ENCODE data around the gene LYZL6.

LYZL6 gene

DNA sequence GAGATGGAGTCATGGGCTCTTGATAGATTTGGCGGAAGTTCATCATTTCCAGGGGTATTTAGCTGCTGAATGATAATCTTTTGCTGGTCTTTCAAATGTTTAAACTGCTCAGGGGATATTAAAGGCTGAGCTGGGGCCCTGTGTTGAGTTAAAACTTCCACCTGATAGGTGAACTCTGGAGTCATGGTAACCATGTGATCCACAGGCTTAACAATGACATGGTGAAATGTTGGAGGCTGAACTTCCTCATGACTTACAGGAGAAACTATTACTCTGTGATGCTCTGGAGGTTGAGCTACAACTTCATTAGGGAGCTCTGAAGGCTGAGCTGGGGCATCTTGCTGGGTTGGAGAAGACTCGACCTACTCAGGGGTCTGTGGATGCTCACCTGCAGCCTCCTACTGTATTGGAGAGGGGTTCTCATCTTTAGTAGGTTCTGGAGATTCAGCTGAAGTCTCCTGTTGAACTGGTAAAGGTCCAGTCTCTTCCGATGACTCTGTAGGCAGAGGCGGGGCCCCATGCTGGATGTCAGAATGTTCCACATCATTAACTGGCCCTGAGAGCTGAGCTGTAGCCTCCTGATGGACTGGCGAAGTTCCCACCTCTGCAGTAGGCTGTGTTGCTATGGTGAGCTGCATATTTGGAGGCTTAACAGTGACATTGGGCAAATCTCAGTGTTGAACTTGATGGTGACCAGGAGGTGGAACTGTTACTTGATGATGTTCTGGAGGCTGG is 37.2 kb downstream of the LYZL6 start:
- Mint-ChIP-seq H3K9me3 (peaks cover 4% of the 10 kb centered on the region), H3K4me1 (peaks cover 17% of the 10 kb centered on the region), H3K4me3 (no peak overlapping the region), H3K27me3 (ENCODE audit: low read depth) (peaks cover 6% of the 10 kb centered on the region), H3K36me3 (ENCODE audit: low read depth) (no peaks in the 10 kb centered on the region), H3K27ac (no peak overlapping the region)
- TF ChIP-seq, protein P1, sequence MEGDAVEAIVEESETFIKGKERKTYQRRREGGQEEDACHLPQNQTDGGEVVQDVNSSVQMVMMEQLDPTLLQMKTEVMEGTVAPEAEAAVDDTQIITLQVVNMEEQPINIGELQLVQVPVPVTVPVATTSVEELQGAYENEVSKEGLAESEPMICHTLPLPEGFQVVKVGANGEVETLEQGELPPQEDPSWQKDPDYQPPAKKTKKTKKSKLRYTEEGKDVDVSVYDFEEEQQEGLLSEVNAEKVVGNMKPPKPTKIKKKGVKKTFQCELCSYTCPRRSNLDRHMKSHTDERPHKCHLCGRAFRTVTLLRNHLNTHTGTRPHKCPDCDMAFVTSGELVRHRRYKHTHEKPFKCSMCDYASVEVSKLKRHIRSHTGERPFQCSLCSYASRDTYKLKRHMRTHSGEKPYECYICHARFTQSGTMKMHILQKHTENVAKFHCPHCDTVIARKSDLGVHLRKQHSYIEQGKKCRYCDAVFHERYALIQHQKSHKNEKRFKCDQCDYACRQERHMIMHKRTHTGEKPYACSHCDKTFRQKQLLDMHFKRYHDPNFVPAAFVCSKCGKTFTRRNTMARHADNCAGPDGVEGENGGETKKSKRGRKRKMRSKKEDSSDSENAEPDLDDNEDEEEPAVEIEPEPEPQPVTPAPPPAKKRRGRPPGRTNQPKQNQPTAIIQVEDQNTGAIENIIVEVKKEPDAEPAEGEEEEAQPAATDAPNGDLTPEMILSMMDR (IDR thresholded peaks at IDR 0.05; ENCODE audit: unreplicated experiment in 3 of 3), result no peak

DNA sequence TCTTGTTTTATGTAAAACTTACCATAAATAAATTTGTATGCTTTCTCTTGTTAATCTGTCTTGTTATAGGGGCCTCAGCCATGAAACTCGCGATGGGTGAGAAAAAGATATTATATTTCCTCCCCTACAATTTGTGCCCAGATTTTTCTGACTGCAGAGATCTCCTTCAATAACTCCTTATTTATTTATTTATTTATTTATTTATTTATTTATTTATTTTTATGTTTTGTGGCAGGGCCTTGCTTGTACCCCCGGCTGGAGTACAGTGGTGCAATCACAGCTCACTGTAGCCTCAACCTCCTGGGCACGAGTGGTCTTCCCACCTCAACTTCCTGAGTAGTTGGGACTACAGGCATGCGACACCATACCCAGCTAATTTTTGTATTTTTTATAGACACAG is 40.1 kb downstream of the LYZL6 start:
- TF ChIP-seq, protein P1 (IDR thresholded peaks at IDR 0.05; ENCODE audit: unreplicated experiment in 3 of 3), result no peak

DNA sequence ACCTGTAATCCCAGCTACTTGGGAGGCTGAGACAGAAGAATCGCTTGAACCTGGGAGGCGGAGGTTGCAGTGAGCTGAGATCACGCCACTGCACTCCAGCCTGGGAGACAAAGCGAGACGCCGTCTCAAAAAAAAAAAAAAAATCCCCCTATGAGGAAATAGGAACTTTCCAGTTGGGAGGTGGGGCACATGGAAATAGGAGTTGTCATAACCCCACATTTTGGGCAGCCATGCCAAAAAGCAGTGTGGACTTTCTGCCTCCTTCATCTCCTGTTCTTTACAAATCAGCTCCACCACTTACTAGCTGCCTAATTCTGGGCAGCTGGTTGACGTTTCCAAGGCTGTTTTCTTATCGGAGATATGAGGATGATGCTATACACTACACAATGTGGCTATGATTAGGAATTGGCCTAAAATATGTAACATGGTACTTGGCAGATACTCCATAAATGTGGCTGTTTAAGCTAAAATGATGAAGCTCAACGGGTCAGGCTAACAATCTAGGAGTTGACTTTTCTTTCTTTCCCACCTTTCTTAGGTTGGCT is 41.8 kb downstream of the LYZL6 start:
- H3K27me3 Mint-ChIP-seq (ENCODE audit: low read depth), result peaks cover 7% of the 10 kb centered on the region
- no peak overlapping the region for H3K4me3 Mint-ChIP-seq
- no peaks in the 10 kb centered on the region for H3K36me3 Mint-ChIP-seq (ENCODE audit: low read depth)
- peaks cover 42% of the 10 kb centered on the region for H3K4me1 Mint-ChIP-seq
- H3K27ac Mint-ChIP-seq, result peak overlapping the region; percentile 38 to 77 (median 76)
- TF ChIP-seq, protein P1 (IDR thresholded peaks at IDR 0.05; ENCODE audit: unreplicated experiment in 3 of 3), result no peak
- H3K9me3 Mint-ChIP-seq, result no peaks in the 10 kb centered on the region

More for the DNA sequence above, 40.1 kb downstream of the LYZL6 start:
- no peaks in the 10 kb centered on the region for H3K36me3 Mint-ChIP-seq (ENCODE audit: low read depth)
- peaks cover 37% of the 10 kb centered on the region for H3K4me1 Mint-ChIP-seq
- no peak overlapping the region for H3K4me3 Mint-ChIP-seq
- H3K27me3 Mint-ChIP-seq (ENCODE audit: low read depth), result peaks cover 7% of the 10 kb centered on the region
- H3K27ac Mint-ChIP-seq, result peak overlapping the region; percentile 39 to 79 (median 67)
- H3K9me3 Mint-ChIP-seq, result no peaks in the 10 kb centered on the region

DNA sequence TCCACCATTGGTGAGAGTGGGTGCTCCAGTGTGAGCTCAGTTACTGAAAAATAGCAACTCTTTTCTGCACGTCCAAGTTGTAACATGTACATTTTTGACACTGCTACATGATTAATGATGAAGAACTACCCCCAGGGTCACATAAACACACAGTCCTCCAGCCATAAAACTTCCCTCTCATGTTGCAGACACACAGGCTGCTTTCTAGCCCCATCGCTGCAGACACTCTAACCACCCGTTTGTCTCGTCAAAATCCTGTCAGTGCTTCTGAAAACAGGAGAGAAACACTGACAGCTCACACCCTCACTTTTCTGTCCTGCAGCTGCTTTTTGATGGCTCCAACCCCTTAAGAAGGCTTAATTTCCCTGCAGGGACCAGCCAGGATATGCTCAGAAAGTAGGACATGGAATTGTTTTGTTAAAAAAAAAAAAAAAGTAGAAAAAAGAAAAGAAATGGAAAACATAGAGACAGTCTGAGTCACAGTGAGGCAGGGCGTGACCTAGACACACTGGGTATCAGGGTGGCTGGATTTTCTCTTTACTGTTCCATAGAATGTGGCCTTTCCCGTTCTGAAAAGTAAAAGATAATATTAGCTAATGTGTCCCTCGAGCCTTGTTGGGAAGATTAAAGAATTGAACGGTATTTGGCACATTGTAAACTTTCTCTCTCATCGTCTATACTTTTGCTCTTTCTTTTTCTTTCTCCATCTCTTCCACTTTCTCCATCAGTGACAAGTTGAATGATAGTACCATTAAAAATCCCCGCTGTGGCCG is 42.6 kb downstream of the LYZL6 start:
- Mint-ChIP-seq H3K36me3 (ENCODE audit: low read depth) (no peaks in the 10 kb centered on the region), H3K4me3 (peak overlapping the region in 2 of 3 experiments; percentile 2 to 67), H3K9me3 (no peaks in the 10 kb centered on the region), H3K27ac (peak overlapping the region; percentile 38 to 77 (median 68)), H3K27me3 (ENCODE audit: low read depth) (peaks cover 7% of the 10 kb centered on the region), H3K4me1 (peaks cover 42% of the 10 kb centered on the region)
- TF ChIP-seq, protein P1 (IDR thresholded peaks at IDR 0.05; ENCODE audit: unreplicated experiment in 3 of 3), result no peak

DNA sequence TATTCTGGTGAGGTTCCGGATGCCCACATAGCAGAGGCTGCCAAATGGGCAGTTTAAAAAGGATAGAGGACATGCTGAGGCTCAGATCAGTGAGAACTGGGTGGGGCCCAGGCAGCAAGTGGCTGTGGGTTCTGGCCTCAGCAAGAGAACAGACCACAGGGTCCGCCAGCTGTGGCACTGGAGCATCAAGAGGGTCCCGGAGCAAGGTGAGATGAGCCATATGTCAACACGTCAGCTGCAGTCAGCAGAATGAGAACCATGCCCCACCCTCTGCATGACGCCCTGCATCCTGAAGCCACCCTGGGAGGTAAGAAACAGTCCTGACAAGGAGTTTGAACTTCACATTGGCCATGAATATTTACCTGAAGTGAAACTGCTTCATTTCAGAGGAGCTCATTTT is 43.2 kb downstream of the LYZL6 start:
- peak overlapping the region; percentile 38 to 77 (median 68) for H3K27ac Mint-ChIP-seq
- no peak overlapping the region for H3K4me3 Mint-ChIP-seq
- peaks cover 42% of the 10 kb centered on the region for H3K4me1 Mint-ChIP-seq
- peaks cover 7% of the 10 kb centered on the region for H3K27me3 Mint-ChIP-seq (ENCODE audit: low read depth)
- no peaks in the 10 kb centered on the region for H3K36me3 Mint-ChIP-seq (ENCODE audit: low read depth)
- TF ChIP-seq, protein P1 (IDR thresholded peaks at IDR 0.05; ENCODE audit: unreplicated experiment in 3 of 3), result no peak
- H3K9me3 Mint-ChIP-seq, result no peaks in the 10 kb centered on the region

Measured in nephron (organoid).